Loucy (cell line): ENCODE measurements around the gene BTBD10.
A peak's percentile ranks its signal among the peaks of the same experiment; 100 is the strongest.

Source experiments
- EZH2phosphoT487 ChIP-seq: fragments of 200-600 bp; IDR thresholded peaks from 2 replicates; pipeline ENCODE4 v1.6.1; 2018; ENCODE audit warnings: antibody characterized with exemption, mild to moderate bottlenecking, moderate library complexity, borderline replicate concordance
- TF ChIP-seq, protein P1 (sequence below): fragments of 200-600 bp; sonication (generic); conservative IDR thresholded peaks from 2 replicates; pipeline ENCODE4 v1.5.1; 2014; ENCODE audit warnings: mild to moderate bottlenecking, antibody characterized with exemption, low read length

DNA sequence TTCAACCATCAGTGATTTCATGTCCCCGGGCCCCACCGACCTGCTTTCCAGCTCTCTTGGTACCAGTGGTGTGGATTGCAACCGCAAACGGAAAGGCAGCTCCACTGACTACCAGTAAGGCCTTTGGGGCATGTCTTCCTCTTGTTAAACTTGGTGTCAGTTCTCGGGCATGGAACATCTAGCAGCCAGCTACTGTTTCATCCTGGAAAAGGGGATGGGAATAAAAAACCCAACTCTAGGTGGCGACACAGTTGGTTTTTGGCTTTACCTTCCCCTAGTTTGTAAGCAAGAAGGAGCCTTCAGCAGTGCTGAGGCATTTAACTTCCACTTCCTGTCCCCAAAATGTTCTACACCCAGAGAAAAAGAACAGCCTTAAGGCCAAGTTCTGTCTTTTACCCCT is 108.7 kb downstream of the BTBD10 start:
- TF ChIP-seq, protein P1, sequence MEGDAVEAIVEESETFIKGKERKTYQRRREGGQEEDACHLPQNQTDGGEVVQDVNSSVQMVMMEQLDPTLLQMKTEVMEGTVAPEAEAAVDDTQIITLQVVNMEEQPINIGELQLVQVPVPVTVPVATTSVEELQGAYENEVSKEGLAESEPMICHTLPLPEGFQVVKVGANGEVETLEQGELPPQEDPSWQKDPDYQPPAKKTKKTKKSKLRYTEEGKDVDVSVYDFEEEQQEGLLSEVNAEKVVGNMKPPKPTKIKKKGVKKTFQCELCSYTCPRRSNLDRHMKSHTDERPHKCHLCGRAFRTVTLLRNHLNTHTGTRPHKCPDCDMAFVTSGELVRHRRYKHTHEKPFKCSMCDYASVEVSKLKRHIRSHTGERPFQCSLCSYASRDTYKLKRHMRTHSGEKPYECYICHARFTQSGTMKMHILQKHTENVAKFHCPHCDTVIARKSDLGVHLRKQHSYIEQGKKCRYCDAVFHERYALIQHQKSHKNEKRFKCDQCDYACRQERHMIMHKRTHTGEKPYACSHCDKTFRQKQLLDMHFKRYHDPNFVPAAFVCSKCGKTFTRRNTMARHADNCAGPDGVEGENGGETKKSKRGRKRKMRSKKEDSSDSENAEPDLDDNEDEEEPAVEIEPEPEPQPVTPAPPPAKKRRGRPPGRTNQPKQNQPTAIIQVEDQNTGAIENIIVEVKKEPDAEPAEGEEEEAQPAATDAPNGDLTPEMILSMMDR = peak; percentile 79
- no peak for TF ChIP-seq EZH2phosphoT487
